ENCODE measurements around the gene QARS1.

QARS1 gene

DNA sequence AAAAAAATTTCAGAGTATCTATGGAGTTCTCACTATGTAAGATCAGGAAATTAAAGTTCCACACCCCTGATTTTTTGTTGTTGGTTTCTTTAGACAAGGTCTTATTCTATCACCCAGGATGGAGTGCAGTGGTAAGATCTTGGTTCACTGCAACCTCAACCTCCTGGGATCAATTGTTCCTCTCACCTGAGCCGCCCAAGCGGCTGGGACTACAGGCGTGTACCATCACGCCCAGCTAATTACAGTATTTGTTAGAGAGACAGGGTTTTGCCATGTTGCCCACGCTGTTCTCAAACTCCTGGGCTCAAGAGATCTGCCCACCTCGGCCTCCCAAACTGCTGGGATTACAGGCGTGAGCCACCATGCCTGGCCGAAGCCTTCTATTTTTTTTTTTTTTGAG, 23.1 kb downstream of the QARS1 start:
- H4K20me1 ChIP-seq (ENCODE audit: insufficient read depth, low read length): no peaks in the 10 kb centered on the region
- peaks cover 39% of the 10 kb centered on the region for H3K36me3 ChIP-seq (ENCODE audit: insufficient read depth, low read length)
- no peaks in the 10 kb centered on the region for H3K9me3 ChIP-seq (ENCODE audit: low read length)
- no peaks in the 10 kb centered on the region for H3F3A ChIP-seq (ENCODE audit: insufficient read depth, low read length)
- no peak overlapping the region for H3K4me2 ChIP-seq (ENCODE audit: low read length)
- peaks cover 83% of the 10 kb centered on the region for H3K79me2 ChIP-seq (ENCODE audit: insufficient read depth, low read length)
- no peak overlapping the region for H3K9ac ChIP-seq (ENCODE audit: low read length)
- H3K27me3 ChIP-seq (ENCODE audit: insufficient read depth, low read length): no peaks in the 10 kb centered on the region
- no peak for TF ChIP-seq EZH2 (IDR thresholded peaks at IDR 0.05; ENCODE audit: borderline replicate concordance, low read length)
- TF ChIP-seq, protein P1, sequence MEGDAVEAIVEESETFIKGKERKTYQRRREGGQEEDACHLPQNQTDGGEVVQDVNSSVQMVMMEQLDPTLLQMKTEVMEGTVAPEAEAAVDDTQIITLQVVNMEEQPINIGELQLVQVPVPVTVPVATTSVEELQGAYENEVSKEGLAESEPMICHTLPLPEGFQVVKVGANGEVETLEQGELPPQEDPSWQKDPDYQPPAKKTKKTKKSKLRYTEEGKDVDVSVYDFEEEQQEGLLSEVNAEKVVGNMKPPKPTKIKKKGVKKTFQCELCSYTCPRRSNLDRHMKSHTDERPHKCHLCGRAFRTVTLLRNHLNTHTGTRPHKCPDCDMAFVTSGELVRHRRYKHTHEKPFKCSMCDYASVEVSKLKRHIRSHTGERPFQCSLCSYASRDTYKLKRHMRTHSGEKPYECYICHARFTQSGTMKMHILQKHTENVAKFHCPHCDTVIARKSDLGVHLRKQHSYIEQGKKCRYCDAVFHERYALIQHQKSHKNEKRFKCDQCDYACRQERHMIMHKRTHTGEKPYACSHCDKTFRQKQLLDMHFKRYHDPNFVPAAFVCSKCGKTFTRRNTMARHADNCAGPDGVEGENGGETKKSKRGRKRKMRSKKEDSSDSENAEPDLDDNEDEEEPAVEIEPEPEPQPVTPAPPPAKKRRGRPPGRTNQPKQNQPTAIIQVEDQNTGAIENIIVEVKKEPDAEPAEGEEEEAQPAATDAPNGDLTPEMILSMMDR (IDR thresholded peaks at IDR 0.05; ENCODE audit: low read length): no peak
- H2AFZ ChIP-seq (ENCODE audit: low read length): no peak overlapping the region
- H3K4me3 ChIP-seq (ENCODE audit: low read depth, low read length, poor library complexity, severe bottlenecking): no peak overlapping the region
- H3K9me2 ChIP-seq (ENCODE audit: low read depth, low read length): no peaks in the 10 kb centered on the region
- H3K4me1 ChIP-seq (ENCODE audit: insufficient read depth, low read length, severe bottlenecking): no peaks in the 10 kb centered on the region
- H3K27ac ChIP-seq (ENCODE audit: low read depth, low read length, poor library complexity, severe bottlenecking): no peak overlapping the region

DNA sequence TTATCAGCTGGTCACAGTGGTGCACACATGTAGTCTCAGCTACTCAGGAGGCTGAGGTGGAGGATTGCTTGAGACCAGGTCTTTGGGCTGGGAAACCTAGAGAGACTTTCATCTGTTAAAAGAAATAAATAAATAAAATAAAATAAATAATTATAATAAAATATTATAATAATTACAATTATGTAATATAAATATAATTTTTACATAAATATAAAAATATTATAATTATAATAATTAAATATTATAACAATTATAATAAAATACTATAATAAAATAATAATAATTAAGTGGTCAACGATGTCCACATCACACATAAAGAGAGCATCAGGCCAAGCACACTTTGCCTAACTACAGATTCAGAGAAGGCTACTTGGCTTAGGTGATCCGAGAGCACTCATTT, 25.3 kb downstream of the QARS1 start:
- Histone ChIP-seq H3K79me2 (ENCODE audit: insufficient read depth, low read length) (peaks cover 63% of the 10 kb centered on the region), H3K9ac (ENCODE audit: low read length) (no peak overlapping the region), H3K27ac (ENCODE audit: low read depth, low read length, poor library complexity, severe bottlenecking) (no peak overlapping the region), H3K4me2 (ENCODE audit: low read length) (no peak overlapping the region), H4K20me1 (ENCODE audit: insufficient read depth, low read length) (no peaks in the 10 kb centered on the region), H3K9me3 (ENCODE audit: low read length) (no peaks in the 10 kb centered on the region), H3K4me3 (ENCODE audit: low read depth, low read length, poor library complexity, severe bottlenecking) (no peak overlapping the region), H3K36me3 (ENCODE audit: insufficient read depth, low read length) (peaks cover 49% of the 10 kb centered on the region), H3K27me3 (ENCODE audit: insufficient read depth, low read length) (no peaks in the 10 kb centered on the region), H2AFZ (ENCODE audit: low read length) (no peak overlapping the region), H3F3A (ENCODE audit: insufficient read depth, low read length) (no peaks in the 10 kb centered on the region), H3K9me2 (ENCODE audit: low read depth, low read length) (no peaks in the 10 kb centered on the region), H3K4me1 (ENCODE audit: insufficient read depth, low read length, severe bottlenecking) (no peaks in the 10 kb centered on the region)
- no peak for TF ChIP-seq EZH2 (IDR thresholded peaks at IDR 0.05; ENCODE audit: borderline replicate concordance, low read length)
- TF ChIP-seq, protein P1 (IDR thresholded peaks at IDR 0.05; ENCODE audit: low read length): no peak

GRCh38 chr3:49076646-49077045, 27.9 kb downstream of the QARS1 start:
- H3K9me2 ChIP-seq (ENCODE audit: low read depth, low read length): no peaks in the 10 kb centered on the region
- no peak for TF ChIP-seq EZH2 (IDR thresholded peaks at IDR 0.05; ENCODE audit: borderline replicate concordance, low read length)
- TF ChIP-seq, protein P1 (IDR thresholded peaks at IDR 0.05; ENCODE audit: low read length): no peak
- no peaks in the 10 kb centered on the region for H3F3A ChIP-seq (ENCODE audit: insufficient read depth, low read length)
- H3K4me3 ChIP-seq (ENCODE audit: low read depth, low read length, poor library complexity, severe bottlenecking): no peak overlapping the region
- no peak overlapping the region for H3K27ac ChIP-seq (ENCODE audit: low read depth, low read length, poor library complexity, severe bottlenecking)
- no peaks in the 10 kb centered on the region for H4K20me1 ChIP-seq (ENCODE audit: insufficient read depth, low read length)
- peaks cover 71% of the 10 kb centered on the region for H3K36me3 ChIP-seq (ENCODE audit: insufficient read depth, low read length)
- no peaks in the 10 kb centered on the region for H3K4me1 ChIP-seq (ENCODE audit: insufficient read depth, low read length, severe bottlenecking)
- no peaks in the 10 kb centered on the region for H3K27me3 ChIP-seq (ENCODE audit: insufficient read depth, low read length)
- no peak overlapping the region for H3K9ac ChIP-seq (ENCODE audit: low read length)
- H2AFZ ChIP-seq (ENCODE audit: low read length): no peak overlapping the region
- H3K4me2 ChIP-seq (ENCODE audit: low read length): no peak overlapping the region
- H3K9me3 ChIP-seq (ENCODE audit: low read length): no peaks in the 10 kb centered on the region
- H3K79me2 ChIP-seq (ENCODE audit: insufficient read depth, low read length): peaks cover 41% of the 10 kb centered on the region
